NCI-H187 treated with DMSO at 0.1 percent for 48 hours (cell line): Measurements from ENCODE around the gene PLP2.

Experiments used
- DNase-seq: peaks from one replicate; lab custom pipeline; 2025; lab: John Stamatoyannopoulos, UW

PLP2 gene

DNA sequence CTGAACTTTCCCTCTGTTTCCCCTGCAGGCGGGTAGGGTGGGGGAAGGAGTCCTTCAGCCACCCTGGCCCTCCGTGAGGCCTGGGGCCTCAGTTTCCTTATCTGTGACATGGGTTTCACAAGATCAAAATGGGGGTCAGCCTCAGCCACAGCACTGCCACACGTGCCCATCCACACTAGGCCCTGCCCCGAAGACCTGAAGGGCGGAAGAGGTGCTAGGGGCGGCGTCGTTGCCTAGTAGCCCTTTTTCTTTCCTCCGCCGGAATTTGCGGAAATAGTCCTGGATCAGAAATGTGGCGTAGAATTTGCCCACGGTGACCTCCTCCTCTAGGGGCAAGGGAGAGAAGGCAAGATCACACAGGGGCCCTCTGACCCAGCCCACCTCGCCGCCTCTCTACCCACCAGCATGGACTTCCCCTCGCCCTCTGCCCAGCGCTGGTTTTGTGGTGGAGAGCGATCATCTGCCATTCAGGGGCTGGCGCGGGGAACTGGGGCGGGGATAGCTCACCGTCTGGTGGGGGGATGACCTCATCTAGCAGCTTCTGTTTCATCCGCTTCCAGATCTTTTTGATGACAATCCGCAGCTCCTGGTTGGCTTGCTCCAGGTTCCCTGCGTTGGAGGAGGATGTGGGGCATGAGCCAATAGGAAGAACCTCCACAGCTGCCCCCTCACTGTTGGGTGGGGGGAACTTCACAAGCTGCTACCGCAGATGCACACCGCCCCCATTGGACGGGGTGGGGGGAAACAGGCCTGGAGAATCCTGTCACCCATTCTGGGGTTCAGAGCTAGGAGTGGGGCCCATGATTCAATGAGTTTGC, 37.9 kb downstream of the PLP2 start:
- no peak for DNase-seq

- DNase-seq, result no peak
These were observed 38.7 kb downstream of the PLP2 start for GRCh38 chrX:49210406-49210805.

- no peak for DNase-seq
These were observed 39.4 kb downstream of the PLP2 start for GRCh38 chrX:49211074-49211473.

GRCh38 chrX:49212209-49212608, 40.5 kb downstream of the PLP2 start:
- DNase-seq, result no peak

- DNase-seq, result no peak
These were observed 41.2 kb downstream of the PLP2 start for GRCh38 chrX:49212861-49213260.

- DNase-seq, result no peak
These were observed 42.7 kb downstream of the PLP2 start for GRCh38 chrX:49214416-49214815.

DNA sequence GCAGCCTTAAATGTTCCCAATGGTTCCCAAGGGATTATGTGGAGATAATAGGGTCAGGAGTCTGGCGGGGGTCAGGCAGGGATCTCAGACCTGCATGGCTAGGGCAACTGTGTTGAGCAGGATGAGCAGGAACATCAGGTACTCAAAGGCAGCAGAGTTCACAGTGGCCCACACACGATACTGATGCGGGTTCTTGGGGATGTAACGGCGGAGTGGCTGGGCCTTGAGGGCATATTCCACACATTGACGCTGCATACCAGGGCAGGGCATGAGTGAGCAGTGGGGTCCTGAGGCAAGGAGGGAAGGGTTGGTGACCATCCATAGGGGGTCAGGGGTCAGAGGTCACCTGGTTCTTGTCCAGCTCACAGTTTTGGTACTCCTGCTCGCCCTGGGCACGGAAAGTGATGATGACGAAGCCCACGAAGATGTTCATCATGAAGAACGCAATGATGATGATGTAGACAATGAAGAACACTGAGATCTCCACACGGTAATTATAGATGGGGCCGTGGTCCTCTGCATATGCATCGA, 43.4 kb downstream of the PLP2 start:
- no peak for DNase-seq

DNA sequence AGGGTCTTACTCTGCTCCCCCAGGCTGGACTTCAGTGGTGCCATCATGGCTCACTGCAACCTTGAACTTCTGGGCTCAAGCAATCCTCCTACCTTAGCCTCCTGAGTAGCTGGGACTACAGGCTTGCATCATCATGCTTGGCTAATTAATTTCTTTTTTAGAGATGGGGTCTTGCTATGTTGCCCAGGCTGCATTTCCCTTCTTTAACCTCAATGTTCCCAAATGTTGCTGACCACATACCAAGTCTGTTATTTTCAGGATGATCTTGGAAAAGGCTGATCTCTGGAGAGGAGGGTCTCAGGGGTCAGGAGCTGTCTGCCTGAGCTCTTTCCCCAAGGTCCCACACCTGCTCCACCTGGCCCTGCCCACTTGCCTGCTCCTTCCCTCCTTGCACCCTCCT, 48.4 kb downstream of the PLP2 start:
- DNase-seq, result no peak

GRCh38 chrX:49221868-49222267, 50.2 kb downstream of the PLP2 start:
- no peak for DNase-seq
